GM18867 (cell line): ENCODE measurements around the gene UCHL3.
"Not testable (repeated sequence)": the region's sequence is repeated elsewhere in the genome, so short reads cannot be mapped to it uniquely, and the experiment has no call there.

Experiments
- ATAC-seq: cut with Tn5 transposase; IDR thresholded peaks from one replicate; pipeline ENCODE4 v1.9.1; 2021; ENCODE audit warnings: mild to moderate bottlenecking, moderate library complexity; ENCODE audit not compliant: unreplicated experiment

The UCHL3 gene

GRCh38 chr13:75549262-75550158 lies at the start of gene UCHL3:
Gene UCHL3, plus strand, starts transcription at chr13:75549791. Its CDS starts 30 bp downstream, at chr13:75549821.
- ATAC-seq, result peak; percentile 97

GRCh38 chr13:75505327-75505726 lies 44.3 kb upstream of the UCHL3 start:
- ATAC-seq, result no peak

DNA sequence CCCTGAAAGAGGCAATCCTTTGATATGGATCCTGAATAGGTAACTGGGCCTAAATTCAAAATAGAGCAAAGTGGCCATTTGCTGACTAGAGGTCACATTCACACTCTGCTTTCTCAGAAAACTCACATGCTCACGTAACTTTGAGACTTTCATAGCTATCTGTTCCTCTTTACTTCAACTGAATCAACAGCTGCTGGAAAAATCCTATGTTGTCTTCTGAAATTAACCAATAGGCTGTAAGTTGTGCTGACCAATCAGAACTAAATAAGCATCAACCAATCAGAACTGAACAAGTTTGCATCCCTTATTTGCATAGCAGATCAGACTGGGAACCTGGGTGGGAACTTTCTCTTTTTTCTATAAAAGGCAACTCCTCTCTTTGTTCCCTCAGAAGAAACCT lies 43.6 kb upstream of the UCHL3 start:
- ATAC-seq, result no peak

DNA sequence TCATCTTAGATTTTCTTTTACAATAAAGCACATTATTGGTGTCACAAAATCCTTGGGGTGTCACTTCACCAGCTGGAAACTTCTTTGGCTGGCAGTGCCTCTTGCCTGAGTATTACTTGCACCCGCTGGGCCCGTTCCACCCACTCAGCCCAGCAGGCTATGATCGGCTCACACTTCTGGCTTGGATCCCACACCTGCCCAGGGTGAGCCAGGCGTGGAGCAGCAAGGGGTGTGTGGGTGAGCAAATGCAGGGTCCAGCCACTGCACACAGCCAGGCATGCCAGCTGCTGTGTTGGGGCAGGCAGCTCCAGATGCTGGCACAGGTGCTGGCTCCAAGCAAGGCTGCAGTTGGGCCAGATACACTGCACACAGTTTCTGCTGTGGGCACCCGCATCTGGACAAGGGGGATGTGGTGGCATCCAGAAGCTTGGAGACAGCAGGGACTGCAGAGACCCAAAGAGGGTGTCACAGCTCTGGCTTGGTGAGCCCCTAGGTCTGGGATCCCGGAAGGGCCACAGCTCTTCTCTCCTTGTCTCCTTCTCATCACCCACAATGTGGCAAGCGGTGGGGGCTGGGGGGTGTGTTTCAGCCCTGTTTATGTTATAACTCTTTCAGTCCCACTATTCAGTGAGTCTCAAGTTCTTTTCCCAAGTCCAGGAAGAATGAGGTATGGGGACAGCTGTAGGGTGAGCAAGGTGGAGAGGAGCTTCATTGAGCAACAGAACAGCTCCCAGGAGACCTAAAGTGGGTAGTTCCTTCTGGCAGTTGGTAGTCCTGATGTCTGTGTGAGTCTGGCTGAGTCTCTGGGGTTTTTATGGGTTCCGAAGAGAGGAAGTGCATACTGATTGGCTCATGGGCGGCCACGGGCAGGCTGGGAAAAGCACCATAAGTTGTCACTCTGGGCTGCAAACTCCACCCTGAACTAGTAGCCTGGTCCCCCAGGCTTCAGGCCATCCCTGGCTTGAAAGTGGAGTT lies 42.3 kb upstream of the UCHL3 start:
- no peak for ATAC-seq

GRCh38 chr13:75508002-75508548 lies 41.5 kb upstream of the UCHL3 start:
- no peak for ATAC-seq

DNA sequence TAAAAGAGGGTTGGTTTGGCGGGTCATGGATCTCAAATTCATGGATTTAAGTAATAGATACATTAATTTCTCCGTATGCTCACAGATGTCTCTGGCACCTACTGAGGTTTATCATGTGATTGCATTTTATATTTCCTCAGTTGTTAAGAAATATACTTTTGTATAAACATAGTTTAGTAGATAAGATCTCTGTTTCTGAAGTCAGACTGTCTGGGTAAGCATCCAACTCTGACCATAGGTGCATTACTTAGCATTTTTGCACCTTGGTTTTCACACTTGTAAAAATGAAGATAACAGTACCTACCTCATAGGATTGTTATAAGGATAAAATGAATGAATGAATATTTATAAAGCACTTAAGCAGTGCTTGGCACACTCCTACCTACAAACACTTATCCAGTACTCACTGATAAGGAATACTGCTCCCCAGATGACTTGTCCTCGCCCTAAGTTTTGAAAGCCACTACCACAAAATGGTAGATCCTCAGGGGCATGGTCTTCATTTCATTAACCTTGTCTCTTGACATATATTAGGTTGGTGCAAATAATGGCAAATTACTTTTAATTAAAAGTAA lies 38.5 kb upstream of the UCHL3 start:
- no peak for ATAC-seq

DNA sequence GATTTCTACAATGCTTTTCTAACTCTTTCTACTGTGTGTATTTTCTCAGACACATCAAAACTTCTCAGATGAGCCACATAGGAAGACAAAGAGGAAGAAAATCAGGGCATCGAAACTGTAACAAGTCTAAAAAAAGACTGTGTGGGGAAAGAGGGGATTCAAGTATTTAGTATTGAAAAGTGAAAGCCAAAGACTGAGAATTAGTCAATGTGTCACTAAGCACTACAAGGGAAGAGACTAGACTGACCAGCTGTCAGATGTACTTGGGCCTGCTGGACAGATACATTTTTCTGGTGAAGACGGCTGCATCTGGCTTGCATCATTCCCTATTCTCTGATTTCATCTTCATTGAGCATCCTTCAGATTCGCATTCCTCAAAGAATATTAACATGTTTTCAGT lies 37.3 kb upstream of the UCHL3 start:
- ATAC-seq, result peak; percentile 85

- no peak for ATAC-seq
These were observed 36.3 kb upstream of the UCHL3 start for GRCh38 chr13:75513271-75513670.

DNA sequence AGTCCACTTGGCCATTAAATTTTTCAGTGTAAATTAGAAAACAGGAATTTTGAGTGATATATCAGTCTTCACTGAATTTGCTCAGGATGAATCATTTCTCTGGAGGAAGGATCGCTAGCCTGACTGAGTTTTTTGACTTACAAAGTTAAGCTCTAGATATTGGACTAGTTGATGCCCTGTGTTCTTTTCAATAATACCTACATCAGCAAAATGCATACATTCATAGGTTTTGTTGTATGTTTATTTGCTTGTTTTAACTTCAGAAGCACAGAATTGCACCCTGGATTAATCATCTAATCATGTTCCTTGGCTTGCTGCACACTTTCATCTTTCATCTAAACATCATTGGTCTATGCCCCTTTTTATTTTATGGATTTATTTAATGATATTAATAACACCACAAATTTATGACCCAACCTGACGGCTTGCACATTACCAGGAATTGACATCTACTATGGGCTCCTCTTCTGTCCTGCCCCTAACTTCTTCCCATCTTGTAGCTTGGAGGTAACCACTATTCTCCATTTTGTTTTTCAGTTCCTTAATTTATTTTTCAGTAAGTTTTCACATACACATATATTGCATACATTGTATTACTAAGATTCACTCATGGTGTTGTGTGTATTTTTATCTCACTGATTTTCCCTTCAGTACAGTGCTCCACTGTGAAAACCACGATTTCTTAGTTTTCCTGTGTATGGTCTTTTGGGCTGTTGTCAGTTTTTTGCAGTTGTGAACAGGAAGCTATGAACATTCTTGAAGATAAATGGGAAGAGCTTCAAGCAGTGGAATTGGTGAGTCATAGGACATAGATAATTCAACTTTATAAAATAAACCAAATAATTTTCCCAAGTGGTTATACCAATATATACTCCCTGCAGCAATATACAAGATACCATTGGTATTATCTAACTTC lies 35.3 kb upstream of the UCHL3 start:
- ATAC-seq, result no peak

- no peak for ATAC-seq
These were observed 31.0 kb upstream of the UCHL3 start for GRCh38 chr13:75518439-75519088.

DNA sequence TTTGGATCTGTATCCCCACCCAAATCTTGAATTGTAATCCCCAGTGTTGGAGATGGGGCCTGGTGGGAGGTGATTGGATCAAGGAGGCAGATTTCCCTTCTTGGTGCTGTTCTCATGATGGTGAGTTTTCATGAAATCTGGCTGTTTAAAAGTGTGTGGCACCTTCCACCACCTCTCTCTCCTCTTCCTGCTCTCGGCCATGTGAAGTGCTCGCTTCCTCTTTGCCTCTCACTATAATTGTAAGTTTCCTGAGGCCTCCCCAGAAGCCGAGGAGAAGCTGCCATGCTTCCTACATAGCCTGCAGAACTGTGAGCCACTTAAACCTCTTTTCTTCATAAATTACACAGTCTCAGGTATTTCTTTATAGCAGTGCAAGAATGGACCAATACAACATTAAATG lies 27.6 kb upstream of the UCHL3 start:
- no peak for ATAC-seq

DNA sequence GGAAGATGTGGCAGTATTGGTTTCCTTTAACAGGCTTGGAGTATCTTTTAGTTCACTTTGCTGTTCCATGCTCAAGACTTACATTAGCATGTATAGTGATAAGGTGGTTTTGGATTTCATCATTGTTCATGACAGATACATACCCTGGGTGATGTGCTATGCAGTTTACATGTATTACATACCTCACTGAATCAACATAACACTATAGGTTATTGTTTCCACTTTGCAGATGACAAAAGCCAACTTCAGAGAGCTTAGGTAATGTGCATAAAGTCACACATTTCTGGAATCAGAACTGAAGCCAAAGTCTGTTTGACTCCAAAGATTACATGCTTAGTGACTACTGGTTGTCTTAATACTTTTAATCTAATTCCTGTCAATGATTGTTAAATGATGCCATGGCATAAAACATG lies 19.0 kb upstream of the UCHL3 start:
- ATAC-seq, result no peak

DNA sequence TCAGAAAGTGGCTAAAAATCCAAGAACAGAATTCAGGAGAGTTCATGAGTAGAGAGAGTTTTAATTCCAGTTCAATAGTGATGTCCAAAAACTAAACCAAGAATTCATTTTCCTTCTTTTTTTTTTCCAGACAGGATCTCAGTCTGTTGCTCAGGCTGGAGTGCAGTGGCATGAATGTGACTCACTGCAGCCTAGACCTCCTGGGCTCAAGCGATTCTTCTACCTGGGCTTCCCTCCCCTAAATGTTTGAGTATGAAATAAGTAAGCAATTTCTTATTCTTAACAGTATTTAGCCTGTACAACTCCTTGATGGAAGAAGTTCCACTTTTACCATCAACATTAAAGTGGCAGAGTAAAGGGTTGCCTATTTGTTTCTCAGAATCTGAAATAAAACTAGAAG lies 15.7 kb upstream of the UCHL3 start:
- no peak for ATAC-seq

GRCh38 chr13:75537401-75538365 lies 11.9 kb upstream of the UCHL3 start, which contains the start of gene COMMD6:
Gene COMMD6, minus strand, starts transcription at chr13:75537841. Its CDS starts 36 bp downstream, at chr13:75537805.
- peak; percentile 98 for ATAC-seq

GRCh38 chr13:75541287-75541686 lies 8.3 kb upstream of the UCHL3 start:
- no peak for ATAC-seq

DNA sequence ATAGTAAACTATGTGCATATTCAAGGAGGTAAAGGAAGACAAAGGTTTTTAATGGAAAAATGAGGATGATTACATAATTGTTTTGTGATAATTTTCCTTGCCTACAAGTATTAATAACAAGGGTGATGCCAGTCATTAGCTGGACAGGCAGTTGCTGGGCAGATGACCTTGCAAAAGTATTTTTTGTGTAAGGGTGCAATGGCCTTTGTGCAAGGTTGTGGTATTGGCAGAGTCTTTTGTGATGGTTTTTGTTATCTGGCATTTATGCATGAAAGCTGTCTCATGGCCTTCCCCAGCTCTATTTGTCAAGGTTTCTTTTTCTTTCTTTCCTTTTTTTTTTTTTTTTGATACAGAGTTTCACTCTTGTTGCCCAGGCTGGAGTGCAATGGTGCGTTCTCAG lies 7.6 kb upstream of the UCHL3 start:
- ATAC-seq, result no peak

- no peak for ATAC-seq
These were observed 4.8 kb upstream of the UCHL3 start for GRCh38 chr13:75544681-75545330.

GRCh38 chr13:75545386-75545785 lies 4.2 kb upstream of the UCHL3 start:
- not testable (repeated sequence) for ATAC-seq
